GM18526 (cell line): ENCODE measurements around the gene PDGFB.

Source experiments
- POLR2A ChIP-seq: IDR thresholded peaks from 3 replicates; pipeline ENCODE4 v1.6.1; 2011; ENCODE audit not compliant: insufficient read length; ENCODE audit errors: extremely low read depth

PDGFB gene

DNA sequence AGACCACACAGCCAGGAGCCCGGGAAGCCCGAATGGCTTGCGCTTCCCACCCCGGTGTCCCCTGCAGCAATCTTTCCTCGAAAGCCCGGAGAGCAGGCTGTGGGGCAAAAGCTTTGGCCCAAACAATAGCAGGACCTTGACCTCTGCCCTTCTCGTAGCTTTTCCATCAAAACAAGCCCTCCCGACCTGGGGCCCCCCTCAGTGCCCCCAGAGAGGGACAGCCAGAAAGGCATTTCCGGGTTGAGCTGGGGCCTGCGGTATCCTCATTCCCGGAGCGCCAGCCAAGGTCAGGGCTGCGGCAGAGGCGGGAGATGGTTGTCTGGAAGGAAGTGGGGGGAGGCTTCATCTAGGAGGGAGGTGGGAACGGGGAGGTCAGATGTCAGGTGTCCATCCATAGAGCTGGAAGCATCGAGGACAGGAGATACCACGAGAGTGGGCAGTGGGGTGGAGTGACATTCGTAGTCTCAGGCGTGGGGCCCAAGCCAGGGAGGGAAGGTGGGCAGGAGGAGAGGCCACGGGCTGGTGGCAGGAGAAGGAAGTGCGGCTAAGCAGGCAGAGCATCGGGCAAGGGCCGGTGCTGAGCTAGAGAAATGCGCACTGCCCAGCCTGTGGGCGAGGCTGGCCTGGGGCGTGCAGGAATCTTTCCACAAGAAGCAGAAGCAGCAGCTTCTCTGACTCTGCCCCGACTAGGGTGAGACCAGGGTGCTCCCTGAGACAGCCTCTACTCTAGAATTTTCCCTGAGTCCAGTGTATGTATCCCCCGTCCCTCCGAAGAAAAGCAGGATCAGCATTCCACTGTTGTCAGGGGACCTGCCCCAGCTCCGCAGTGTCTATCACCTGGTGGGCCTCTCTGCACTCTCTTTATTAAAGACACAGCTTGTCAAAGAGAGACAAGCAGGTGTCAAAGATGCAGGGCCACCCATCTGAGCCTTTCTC is 14.3 kb downstream of the PDGFB start:
- TF ChIP-seq POLR2A: no peak

DNA sequence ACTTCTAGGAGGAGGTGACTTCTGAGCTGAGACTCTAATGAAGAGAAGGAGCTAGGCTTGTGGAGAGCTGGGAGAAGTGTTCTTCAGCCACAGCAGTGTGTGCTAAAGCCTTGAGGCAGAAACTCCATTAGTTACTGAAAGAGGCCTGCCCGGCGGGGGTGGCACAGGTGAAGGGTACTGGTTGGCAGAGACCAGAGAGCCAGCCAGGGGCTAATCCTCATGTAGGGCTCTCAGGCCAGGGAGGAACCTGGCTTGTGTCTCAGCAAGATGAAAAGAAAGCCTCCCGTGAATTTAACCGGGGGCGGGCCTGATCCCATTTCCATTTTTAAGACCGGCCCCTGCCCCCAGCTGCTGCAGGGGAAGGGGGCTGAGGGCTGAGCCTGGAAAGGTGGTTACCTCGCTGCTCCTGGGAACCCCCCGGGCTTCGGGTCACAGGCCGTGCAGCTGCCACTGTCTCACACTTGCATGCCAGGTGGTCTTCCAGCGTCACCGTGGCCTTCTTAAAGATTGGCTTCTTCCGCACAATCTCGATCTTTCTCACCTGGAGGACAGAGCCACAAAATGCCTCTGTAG is 15.0 kb downstream of the PDGFB start:
- TF ChIP-seq POLR2A: no peak

DNA sequence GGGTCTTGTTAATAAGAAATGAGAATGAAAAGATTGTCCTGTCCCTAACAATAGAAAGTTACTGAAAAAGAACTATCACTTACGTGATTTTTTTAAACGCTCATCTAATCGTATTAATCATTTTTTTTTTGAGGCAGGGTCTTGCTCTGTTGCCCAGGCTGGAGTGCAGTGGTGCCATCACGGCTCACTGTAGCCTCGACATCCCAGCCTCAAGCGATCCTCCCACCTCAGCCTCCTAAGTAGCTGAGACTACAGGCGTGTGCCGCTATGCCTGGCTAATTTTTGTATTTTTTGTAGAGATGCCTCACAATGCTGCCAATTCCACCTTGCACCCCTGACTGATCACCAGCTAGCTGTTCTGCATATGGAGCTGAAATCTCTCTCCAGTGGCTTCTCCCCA is 15.7 kb downstream of the PDGFB start:
- TF ChIP-seq POLR2A: no peak

DNA sequence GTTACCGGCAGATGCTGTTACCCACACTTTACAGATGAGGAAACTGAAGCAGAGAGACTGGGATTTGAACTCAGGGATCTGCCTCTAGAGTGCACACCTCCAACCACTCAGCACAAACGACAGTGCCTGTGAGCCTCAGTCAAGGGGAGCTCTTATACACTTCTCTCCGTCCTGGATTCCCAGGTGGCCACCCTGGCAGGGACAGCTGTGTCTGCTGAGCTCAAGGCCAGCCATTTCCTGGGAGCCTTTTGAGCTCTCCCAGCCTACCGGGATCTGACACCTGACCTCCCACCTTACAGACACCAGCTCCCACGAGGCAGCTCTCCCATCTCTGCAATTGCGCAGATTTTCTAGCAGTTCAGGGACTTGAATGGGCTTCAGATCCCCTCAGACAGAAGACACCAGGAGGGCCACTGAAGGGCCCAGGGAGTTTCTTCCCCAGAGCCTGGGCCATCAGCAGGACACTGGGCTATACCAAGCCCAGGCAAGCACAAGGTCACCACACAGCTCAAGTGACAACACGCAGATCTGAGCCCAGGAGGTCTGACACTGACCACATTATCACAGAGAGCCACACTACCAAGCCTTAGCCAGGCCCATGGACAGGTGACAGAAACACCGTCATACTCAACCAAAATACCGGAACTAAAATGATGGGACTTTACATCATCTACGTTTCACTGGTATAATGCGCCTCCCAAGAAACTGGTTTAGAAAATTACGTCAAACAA is 17.1 kb downstream of the PDGFB start:
- no peak for TF ChIP-seq POLR2A

GRCh38 chr22:39226353-39226752 is 18.4 kb downstream of the PDGFB start:
- TF ChIP-seq POLR2A: no peak

DNA sequence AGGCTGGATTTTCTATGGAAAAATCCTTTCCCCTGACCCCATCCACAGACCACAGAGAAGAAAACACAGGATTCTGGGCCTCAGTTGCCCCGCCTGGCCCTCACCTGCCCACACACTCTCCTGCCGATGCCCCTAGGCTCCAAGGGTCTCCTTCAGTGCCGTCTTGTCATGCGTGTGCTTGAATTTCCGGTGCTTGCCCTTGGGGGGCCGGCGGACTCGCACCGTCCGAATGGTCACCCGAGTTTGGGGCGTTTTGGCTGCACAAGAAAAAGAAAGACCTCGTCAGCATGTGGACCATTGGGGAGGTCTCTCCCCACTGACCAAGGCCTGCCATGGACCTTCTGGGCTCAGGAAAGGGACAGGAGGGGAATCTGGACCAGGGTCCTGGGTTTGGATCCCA is 19.2 kb downstream of the PDGFB start:
- no peak for TF ChIP-seq POLR2A

- TF ChIP-seq POLR2A: no peak
Observed at GRCh38 chr22:39224550-39224949, 20.2 kb downstream of the PDGFB start.

- no peak for TF ChIP-seq POLR2A
Observed at GRCh38 chr22:39223091-39223710, 21.6 kb downstream of the PDGFB start.

DNA sequence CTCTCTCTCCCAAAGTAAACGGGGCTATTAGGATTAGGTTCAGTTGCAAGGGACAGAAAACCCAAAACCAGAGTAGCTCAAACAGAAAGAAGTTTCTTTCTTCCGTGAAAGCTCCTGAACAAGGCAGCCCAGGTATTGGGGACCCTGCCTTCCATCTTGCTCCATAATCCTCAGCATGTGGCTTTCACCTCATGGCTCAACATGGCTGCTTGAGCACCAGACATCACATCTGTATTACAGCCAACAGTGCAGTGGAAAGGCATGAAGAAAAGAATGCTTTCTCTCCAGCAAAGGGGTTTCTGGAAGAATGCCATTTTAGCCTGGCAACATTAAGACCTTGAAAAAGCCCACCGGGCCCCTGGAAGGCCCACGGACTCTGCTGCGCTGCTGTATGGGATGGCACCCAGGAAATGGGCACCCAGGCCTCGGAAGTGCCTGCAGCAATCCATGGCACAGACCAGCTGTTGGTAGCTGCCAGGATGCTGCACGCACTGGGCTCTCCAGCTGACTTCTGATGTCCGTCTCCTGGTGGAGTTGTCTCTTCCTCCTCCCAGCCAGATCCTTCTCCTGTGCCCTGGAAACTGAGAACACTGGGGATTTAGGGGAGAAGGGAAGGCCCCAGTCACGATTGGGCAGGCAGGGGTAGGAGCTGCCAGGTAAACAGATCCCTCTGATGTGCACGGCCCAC is 22.6 kb downstream of the PDGFB start:
- no peak for TF ChIP-seq POLR2A

- no peak for TF ChIP-seq POLR2A
Observed at GRCh38 chr22:39220890-39221850, 23.6 kb downstream of the PDGFB start.

DNA sequence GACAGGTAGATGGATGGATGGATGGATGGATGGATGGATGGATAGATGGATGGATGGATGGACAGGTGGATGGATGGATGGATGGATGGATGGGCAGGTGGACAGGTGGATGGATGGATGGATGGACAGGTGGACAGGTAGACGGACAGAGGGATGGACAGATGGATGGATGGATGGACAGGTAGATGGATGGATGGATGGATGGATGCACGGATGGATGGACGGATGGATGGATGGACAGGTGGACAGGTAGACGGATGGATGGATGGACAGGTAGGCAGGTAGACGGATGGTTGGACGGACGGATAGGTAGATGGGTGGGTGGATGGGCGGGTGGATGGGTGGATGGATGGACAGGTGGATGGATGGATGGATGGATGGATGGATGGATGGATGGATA is 24.3 kb downstream of the PDGFB start:
- TF ChIP-seq POLR2A: no peak

GRCh38 chr22:39219071-39220039 is 25.4 kb downstream of the PDGFB start:
- TF ChIP-seq POLR2A: no peak

- TF ChIP-seq POLR2A: no peak
Observed at GRCh38 chr22:39216143-39216490, 28.7 kb downstream of the PDGFB start.
